Calu3 (cell line): ENCODE measurements around the gene C5. TPM values are rescaled to one million over a fixed set of nuclear protein-coding genes. Genes with fewer than 3 reads are reported as not detected.
"Not testable (repeated sequence)": the region's sequence is repeated elsewhere in the genome, so short reads cannot be mapped to it uniquely, and the experiment has no call there.

Experiments used
- BruUV-seq: library from RNA; stranded (reverse); fragments of 400-500 nt; replicated peaks from 2 replicates; lab custom pipeline; 2021; lab: Mats Ljungman, UMichigan
- CTCF ChIA-PET: fragments of 300-600 bp; sonication (Branson Sonifier 250); formaldehyde crosslinking; loops from one replicate; lab custom pipeline; 2022; ENCODE audit warnings: antibody characterized with exemption; lab: Charles Lee
- DNase-seq: peaks from one replicate; pipeline ENCODE4 v3.0.0; 2022
- H3K27ac Mint-ChIP-seq: one replicate; pipeline ENCODE4 v1.8.0; 2022; ENCODE audit warnings: mixed read lengths; ENCODE audit not compliant: unreplicated experiment
- H3K27me3 Mint-ChIP-seq: one replicate; pipeline ENCODE4 v1.8.0; 2022; ENCODE audit warnings: mixed read lengths; ENCODE audit not compliant: unreplicated experiment
- H3K36me3 Mint-ChIP-seq: one replicate; pipeline ENCODE4 v1.8.0; 2022; ENCODE audit warnings: mild to moderate bottlenecking, moderate library complexity, mixed read lengths; ENCODE audit not compliant: insufficient read depth, unreplicated experiment
- H3K4me1 Mint-ChIP-seq: one replicate; pipeline ENCODE4 v1.8.0; 2022; ENCODE audit warnings: mild to moderate bottlenecking, low read depth, mixed read lengths; ENCODE audit not compliant: unreplicated experiment
- H3K4me3 Mint-ChIP-seq: one replicate; pipeline ENCODE4 v1.8.0; 2022; ENCODE audit warnings: mild to moderate bottlenecking, low read depth, moderate library complexity, mixed read lengths; ENCODE audit not compliant: unreplicated experiment
- H3K9me3 Mint-ChIP-seq: one replicate; pipeline ENCODE4 v1.8.0; 2022; ENCODE audit warnings: low read depth, mixed read lengths; ENCODE audit not compliant: unreplicated experiment
- intact Hi-C: fragments of 100-400 bp; cut with micrococcal nuclease; formaldehyde crosslinking; loops from one replicate; pipeline ENCODE4 v1.10.0; 2022; ENCODE audit not compliant: unreplicated experiment
- total RNA-seq: library from RNA; stranded (reverse); gene quantifications from 2 replicates; pipeline ENCODE4 v1.2.3, GENCODE V29; 2022
- TF ChIP-seq, protein P1 (sequence below): fragments of 200-600 bp; IDR thresholded peaks from one replicate; pipeline ENCODE4 v1.8.0; 2022; ENCODE audit warnings: antibody characterized with exemption; ENCODE audit not compliant: unreplicated experiment

The C5 gene
- total RNA-seq, 1 experiment from 2014 or later = 12.3 TPM

DNA sequence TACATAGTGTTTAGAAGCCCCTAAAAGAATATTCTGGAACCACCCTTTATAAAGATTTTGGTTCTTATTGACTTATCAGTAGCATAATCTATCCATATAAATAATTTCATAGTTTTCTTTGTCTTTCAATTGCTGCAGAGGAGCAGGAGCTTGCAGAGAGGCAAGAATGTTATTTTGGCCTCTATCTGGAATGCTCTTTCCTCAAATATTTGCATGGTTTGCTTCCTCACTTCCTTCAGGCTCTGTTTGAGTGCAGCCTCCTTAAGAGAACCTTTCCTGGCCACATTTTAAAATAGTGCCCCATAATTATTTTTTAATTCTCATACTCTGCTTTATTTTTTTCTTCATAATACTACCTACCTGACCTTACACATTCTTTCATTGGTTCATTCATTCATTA, 1.5 kb downstream of the C5 start:
- peak overlapping the region; percentile 16 for H3K4me3 Mint-ChIP-seq
- intact Hi-C loops = no loop called here
- TF ChIP-seq, protein P1, sequence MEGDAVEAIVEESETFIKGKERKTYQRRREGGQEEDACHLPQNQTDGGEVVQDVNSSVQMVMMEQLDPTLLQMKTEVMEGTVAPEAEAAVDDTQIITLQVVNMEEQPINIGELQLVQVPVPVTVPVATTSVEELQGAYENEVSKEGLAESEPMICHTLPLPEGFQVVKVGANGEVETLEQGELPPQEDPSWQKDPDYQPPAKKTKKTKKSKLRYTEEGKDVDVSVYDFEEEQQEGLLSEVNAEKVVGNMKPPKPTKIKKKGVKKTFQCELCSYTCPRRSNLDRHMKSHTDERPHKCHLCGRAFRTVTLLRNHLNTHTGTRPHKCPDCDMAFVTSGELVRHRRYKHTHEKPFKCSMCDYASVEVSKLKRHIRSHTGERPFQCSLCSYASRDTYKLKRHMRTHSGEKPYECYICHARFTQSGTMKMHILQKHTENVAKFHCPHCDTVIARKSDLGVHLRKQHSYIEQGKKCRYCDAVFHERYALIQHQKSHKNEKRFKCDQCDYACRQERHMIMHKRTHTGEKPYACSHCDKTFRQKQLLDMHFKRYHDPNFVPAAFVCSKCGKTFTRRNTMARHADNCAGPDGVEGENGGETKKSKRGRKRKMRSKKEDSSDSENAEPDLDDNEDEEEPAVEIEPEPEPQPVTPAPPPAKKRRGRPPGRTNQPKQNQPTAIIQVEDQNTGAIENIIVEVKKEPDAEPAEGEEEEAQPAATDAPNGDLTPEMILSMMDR = no peak
- H3K36me3 Mint-ChIP-seq = no peaks in the 10 kb centered on the region
- DNase-seq = no peak
- BruUV-seq = no TSS peak
- H3K27ac Mint-ChIP-seq = no peak overlapping the region
- H3K9me3 Mint-ChIP-seq = no peaks in the 10 kb centered on the region
- CTCF ChIA-PET = interaction anchor here (1.7 kb wide), 1 partner anchor 11 kb away, joined by 6 read pairs; no protein-coding TSS in a partner anchor
- H3K4me1 Mint-ChIP-seq = peaks cover 9% of the 10 kb centered on the region
- H3K27me3 Mint-ChIP-seq = no peaks in the 10 kb centered on the region

DNA sequence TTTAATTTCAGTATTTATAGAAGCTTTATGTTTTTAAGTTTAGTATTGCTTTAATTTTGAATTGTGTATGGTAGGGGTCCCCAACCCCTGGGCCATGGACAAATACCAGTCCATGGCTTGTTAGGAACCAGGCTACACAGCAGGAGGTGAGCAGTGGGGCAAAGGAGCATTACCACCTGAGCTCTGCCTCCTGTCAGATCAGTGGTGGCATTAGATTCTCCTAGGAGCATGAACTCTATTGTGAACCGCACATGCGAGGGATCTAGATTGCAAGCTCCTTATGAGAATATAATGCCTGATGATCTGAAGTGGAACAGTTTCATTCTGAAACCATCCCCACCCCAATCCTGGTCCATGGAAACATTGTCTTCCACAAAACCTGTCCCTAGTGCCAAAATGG, 1.9 kb downstream of the C5 start:
- Mint-ChIP-seq H3K36me3 (no peaks in the 10 kb centered on the region), H3K27me3 (no peaks in the 10 kb centered on the region), H3K9me3 (no peaks in the 10 kb centered on the region), H3K4me1 (peaks cover 9% of the 10 kb centered on the region), H3K4me3 (no peak overlapping the region), H3K27ac (no peak overlapping the region)
- no peak for DNase-seq
- BruUV-seq = no TSS peak
- intact Hi-C loops = no loop called here
- TF ChIP-seq, protein P1 = no peak
- CTCF ChIA-PET = interaction anchor here (1.7 kb wide), 1 partner anchor 12 kb away, joined by 6 read pairs; no protein-coding TSS in a partner anchor

DNA sequence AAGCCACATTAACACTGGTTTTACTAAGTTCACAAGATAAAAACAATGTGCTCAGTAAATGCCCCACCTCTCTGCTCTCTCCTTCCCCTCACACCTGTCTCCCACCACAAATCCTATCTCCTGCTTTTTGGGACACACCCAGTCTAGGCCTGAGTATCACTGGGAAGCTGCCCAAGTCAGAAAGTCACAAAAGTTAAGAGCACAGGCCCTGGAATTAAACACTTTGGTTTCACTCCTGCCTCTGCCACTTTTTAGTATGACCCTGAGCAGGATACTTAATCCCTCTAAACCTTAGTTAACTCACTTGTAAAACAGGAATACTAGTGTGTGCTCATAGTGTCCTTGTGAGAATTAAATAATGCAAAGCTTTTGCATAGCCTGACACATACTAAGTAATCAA, 11.3 kb downstream of the C5 start:
- CTCF ChIA-PET = no interaction called here
- peaks cover 9% of the 10 kb centered on the region for H3K4me1 Mint-ChIP-seq
- peaks cover 5% of the 10 kb centered on the region for H3K36me3 Mint-ChIP-seq
- no peaks in the 10 kb centered on the region for H3K27me3 Mint-ChIP-seq
- BruUV-seq = no TSS peak
- H3K27ac Mint-ChIP-seq = no peak overlapping the region
- DNase-seq = no peak
- TF ChIP-seq, protein P1 = no peak
- no peaks in the 10 kb centered on the region for H3K9me3 Mint-ChIP-seq
- no peak overlapping the region for H3K4me3 Mint-ChIP-seq
- intact Hi-C loops = no loop called here

DNA sequence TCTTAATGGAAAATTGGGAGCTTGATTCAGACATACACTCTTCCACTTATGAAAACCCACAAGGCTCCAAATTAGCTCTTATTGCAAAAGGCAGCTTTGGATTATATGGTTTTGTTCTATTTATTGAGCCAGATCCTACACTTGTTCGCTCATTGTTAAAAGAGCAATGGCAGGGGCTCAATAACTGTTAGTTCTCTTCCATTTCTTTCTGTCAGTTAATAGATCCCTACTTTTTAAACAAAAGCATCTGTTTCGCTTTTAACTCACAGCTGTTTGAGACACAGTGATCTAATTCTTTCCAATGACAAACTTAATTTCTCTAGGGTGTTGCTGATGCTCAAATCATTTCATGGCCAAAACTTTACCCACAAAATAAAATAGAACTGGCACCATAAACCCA, 11.7 kb downstream of the C5 start:
- H3K4me1 Mint-ChIP-seq = peaks cover 9% of the 10 kb centered on the region
- BruUV-seq = no TSS peak
- no peak overlapping the region for H3K4me3 Mint-ChIP-seq
- no peak overlapping the region for H3K27ac Mint-ChIP-seq
- H3K27me3 Mint-ChIP-seq = no peaks in the 10 kb centered on the region
- CTCF ChIA-PET = no interaction called here
- DNase-seq = no peak
- intact Hi-C loops = no loop called here
- TF ChIP-seq, protein P1 = no peak
- H3K36me3 Mint-ChIP-seq = peaks cover 5% of the 10 kb centered on the region
- no peaks in the 10 kb centered on the region for H3K9me3 Mint-ChIP-seq

DNA sequence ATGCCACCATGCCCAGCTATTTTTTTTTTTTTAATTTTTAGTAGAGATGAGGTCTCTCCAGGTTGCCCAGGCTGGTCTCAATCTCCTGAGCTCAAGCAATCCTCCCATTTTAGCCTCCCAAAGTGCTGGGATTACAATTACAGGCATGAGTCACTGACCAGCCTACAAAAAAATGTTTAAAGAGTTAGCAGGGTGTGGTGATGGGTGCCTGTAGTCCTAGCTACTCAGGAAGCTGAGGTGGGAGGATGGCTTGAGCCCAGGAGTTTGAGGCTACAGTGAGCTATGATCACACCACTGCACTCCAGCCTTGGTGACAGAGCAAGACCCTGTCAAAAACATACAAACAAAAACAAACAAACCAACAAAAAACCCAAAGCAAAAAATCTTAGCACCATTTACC, 14.4 kb downstream of the C5 start:
- H3K27ac Mint-ChIP-seq, H3K9me3 Mint-ChIP-seq, H3K4me3 Mint-ChIP-seq, H3K4me1 Mint-ChIP-seq, H3K36me3 Mint-ChIP-seq, BruUV-seq, intact Hi-C loops, H3K27me3 Mint-ChIP-seq: not testable (repeated sequence)
- peak; percentile 15 for DNase-seq
- CTCF ChIA-PET = interaction anchor here (0.5 to 1.0 kb wide), 3 partner anchors 15 to 357 kb away, joined by 3 to 5 read pairs (median 4); partner anchors contain the start of gene C5
